ENCODE data around the gene HOXD9.
A peak's percentile ranks its signal among the peaks of the same experiment; 100 is the strongest.

GRCh38 chr2:176111846-176112374 lies 10.6 kb upstream of the HOXD9 start:
- TF ChIP-seq, protein P1, sequence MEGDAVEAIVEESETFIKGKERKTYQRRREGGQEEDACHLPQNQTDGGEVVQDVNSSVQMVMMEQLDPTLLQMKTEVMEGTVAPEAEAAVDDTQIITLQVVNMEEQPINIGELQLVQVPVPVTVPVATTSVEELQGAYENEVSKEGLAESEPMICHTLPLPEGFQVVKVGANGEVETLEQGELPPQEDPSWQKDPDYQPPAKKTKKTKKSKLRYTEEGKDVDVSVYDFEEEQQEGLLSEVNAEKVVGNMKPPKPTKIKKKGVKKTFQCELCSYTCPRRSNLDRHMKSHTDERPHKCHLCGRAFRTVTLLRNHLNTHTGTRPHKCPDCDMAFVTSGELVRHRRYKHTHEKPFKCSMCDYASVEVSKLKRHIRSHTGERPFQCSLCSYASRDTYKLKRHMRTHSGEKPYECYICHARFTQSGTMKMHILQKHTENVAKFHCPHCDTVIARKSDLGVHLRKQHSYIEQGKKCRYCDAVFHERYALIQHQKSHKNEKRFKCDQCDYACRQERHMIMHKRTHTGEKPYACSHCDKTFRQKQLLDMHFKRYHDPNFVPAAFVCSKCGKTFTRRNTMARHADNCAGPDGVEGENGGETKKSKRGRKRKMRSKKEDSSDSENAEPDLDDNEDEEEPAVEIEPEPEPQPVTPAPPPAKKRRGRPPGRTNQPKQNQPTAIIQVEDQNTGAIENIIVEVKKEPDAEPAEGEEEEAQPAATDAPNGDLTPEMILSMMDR (IDR thresholded peaks at IDR 0.05), result no peak
- peak; percentile 43 for TF ChIP-seq EZH2 (IDR thresholded peaks at IDR 0.05)

Measured in neural progenitor cell (in vitro differentiated cells).